K562 (cell line): ENCODE measurements around the gene EHBP1L1. TPM values are rescaled to one million over a fixed set of nuclear protein-coding genes. Genes with fewer than 3 reads are reported as not detected.

Experiments
- ATAC-seq: fragments of 200-7000 bp; cut with Tn5 transposase; 3 replicates; pipeline ENCODE4 v1.9.1; 2020; ENCODE audit warnings: moderate library complexity
- BruUV-seq: library from RNA; stranded (reverse); fragments of 400-500 nt; replicated peaks from 2 replicates; lab custom pipeline; 2021; lab: Mats Ljungman, UMichigan
- CTCF ChIA-PET: fragments of 300-600 bp; formaldehyde crosslinking; extraction: SDS; loops from one replicate; lab custom pipeline; 2021; ENCODE audit warnings: low intra/inter-chr PET ratio; lab: Yijun Ruan, JAX
- POLR2A ChIA-PET: fragments of 300-600, 350-650 bp; sonication (Branson Sonifier 250); formaldehyde crosslinking; extraction: SDS; loops from one replicate; lab custom pipeline; 2021; ENCODE audit warnings: antibody characterized with exemption, inconsistent platforms; lab: Yijun Ruan, JAX
- DNase-seq, 4 experiments: peaks; one replicate each; pipeline versions ENCODE4 v3.0.0 to v3.0.0-alpha.2; 2011 to 2018; ENCODE audit warnings: low spot score in 3 of 4, mixed read lengths in 3 of 4; ENCODE audit errors: extremely low read depth in 1 of 4
- FAIRE-seq: peaks from 2 replicates; lab custom pipeline; 2011; peaks lifted over from hg19 to GRCh38; lab: Jason Lieb, UNC
- H2AFZ ChIP-seq: 2 replicates; pipeline ENCODE4 v1.6.0; 2011; ENCODE audit warnings: low read depth, low read length, control low read depth, inconsistent platforms
- H3K27ac ChIP-seq: fragments of 200-600 bp; 3 replicates; pipeline ENCODE4 v1.8.0; 2011; ENCODE audit warnings: low read depth, mild to moderate bottlenecking, control low read depth, inconsistent platforms, low read length, moderate library complexity, mixed read lengths; ENCODE audit errors: extremely low read depth
- H3K27me3 ChIP-seq, 2 experiments: fragments of 300-600 bp in 1 of 2; 2 replicates in 1 of 2; 3 replicates in 1 of 2; pipeline versions ENCODE4 v1.6.0 to v1.8.0; 2011; ENCODE audit warnings: inconsistent platforms in 2 of 2, low read length in 2 of 2, mild to moderate bottlenecking in 1 of 2, mixed read lengths in 1 of 2, moderate library complexity in 1 of 2; ENCODE audit not compliant: control insufficient read depth in 2 of 2, insufficient read depth in 2 of 2
- H3K36me3 ChIP-seq: fragments of 300-600 bp; 3 replicates; pipeline ENCODE4 v1.8.0; 2011; ENCODE audit warnings: mild to moderate bottlenecking, low read length, inconsistent platforms; ENCODE audit not compliant: control insufficient read depth, insufficient read depth
- H3K4me1 ChIP-seq, 2 experiments: fragments of 200-600 bp in 1 of 2; replicated peaks in 1 of 2; 2 replicates in 1 of 2; 3 replicates in 1 of 2; pipeline versions ENCODE4 v1.5.1 to v1.8.0; 2011; ENCODE audit warnings: inconsistent platforms in 2 of 2, low read length in 2 of 2, mild to moderate bottlenecking in 1 of 2, mixed read lengths in 1 of 2, moderate library complexity in 1 of 2; ENCODE audit not compliant: control insufficient read depth in 2 of 2, insufficient read depth in 2 of 2
- H3K4me2 ChIP-seq: 2 replicates; pipeline ENCODE4 v1.6.1; 2011; ENCODE audit warnings: low read length, control low read depth, inconsistent platforms, mixed read lengths; ENCODE audit not compliant: insufficient read depth
- H3K4me3 ChIP-seq: fragments of 200-600 bp; sonication (generic), shearing (Covaris generic); 2 replicates; pipeline ENCODE4 v1.5.1; 2016; ENCODE audit warnings: control low read depth, inconsistent platforms
- H3K79me2 ChIP-seq: fragments of 200-600 bp; 3 replicates; pipeline ENCODE4 v1.8.0; 2011; ENCODE audit warnings: low read length, inconsistent platforms; ENCODE audit not compliant: control insufficient read depth, insufficient read depth
- H3K9ac ChIP-seq, 2 experiments: 2 replicates each; pipeline versions ENCODE4 v1.6.0 to v1.6.1; 2011; ENCODE audit warnings: low read depth in 2 of 2, low read length in 2 of 2, control low read depth in 1 of 2, inconsistent platforms in 1 of 2, mild to moderate bottlenecking in 1 of 2, mixed read lengths in 1 of 2; ENCODE audit not compliant: insufficient read depth in 1 of 2
- H3K9me1 ChIP-seq: one replicate; pipeline ENCODE4 v1.6.0; 2011; ENCODE audit warnings: inconsistent platforms, mild to moderate bottlenecking, low read length, moderate library complexity; ENCODE audit not compliant: control insufficient read depth, insufficient read depth
- H3K9me3 ChIP-seq: replicated peaks from 2 replicates; pipeline ENCODE4 v1.5.1; 2011; ENCODE audit warnings: low read depth, low read length, inconsistent platforms; ENCODE audit not compliant: control insufficient read depth, insufficient read depth
- H4K20me1 ChIP-seq: replicated peaks from 2 replicates; pipeline ENCODE4 v1.6.1; 2011; ENCODE audit warnings: low read length, inconsistent platforms, mixed read lengths; ENCODE audit not compliant: control insufficient read depth, insufficient read depth
- EGR1 ChIP-seq: fragments of 450-650 bp; conservative IDR thresholded peaks from 2 replicates; pipeline ENCODE4 v1.6.1; 2017; ENCODE audit warnings: mild to moderate bottlenecking
- EP400 ChIP-seq: fragments of 450-650 bp; IDR thresholded peaks from 2 replicates; pipeline ENCODE4 v1.6.1; 2017; ENCODE audit warnings: antibody characterized with exemption, mild to moderate bottlenecking, moderate library complexity
- ERF ChIP-seq: fragments of 450-650 bp; formaldehyde crosslinking; IDR thresholded peaks from 2 replicates; pipeline ENCODE4 v1.4.0; 2020; ENCODE audit warnings: mild to moderate bottlenecking, mixed read lengths
- GATAD2B ChIP-seq: fragments of 450-650 bp; IDR thresholded peaks from 2 replicates; pipeline ENCODE4 v1.6.1; 2017; ENCODE audit warnings: mild to moderate bottlenecking, borderline replicate concordance
- GTF2A2 ChIP-seq: IDR thresholded peaks from 2 replicates; pipeline ENCODE4 v1.6.1; 2016; ENCODE audit warnings: mild to moderate bottlenecking, missing genetic modification characterization, missing compliant biosample characterization
- LARP7 ChIP-seq: fragments of 450-650 bp; IDR thresholded peaks from 2 replicates; pipeline ENCODE4 v1.6.1; 2016
- NFIC ChIP-seq: fragments of 450-650 bp; IDR thresholded peaks from 2 replicates; pipeline ENCODE4 v1.6.1; 2017; ENCODE audit warnings: mild to moderate bottlenecking, inconsistent platforms
- POLR2G ChIP-seq: fragments of 200-400 bp; formaldehyde crosslinking; IDR thresholded peaks from 2 replicates; pipeline ENCODE4 v1.6.1; 2017; ENCODE audit warnings: low read depth, mild to moderate bottlenecking, antibody characterized with exemption, low read length, moderate library complexity
- RBFOX2 ChIP-seq: fragments of 200-400 bp; formaldehyde crosslinking; IDR thresholded peaks from 2 replicates; pipeline ENCODE4 v1.6.1; 2017; ENCODE audit warnings: low read depth, mild to moderate bottlenecking, low read length, moderate library complexity
- RBM22 ChIP-seq: fragments of 200-400 bp; formaldehyde crosslinking; IDR thresholded peaks from 2 replicates; pipeline ENCODE4 v1.6.1; 2018; ENCODE audit warnings: low read length, low read depth; ENCODE audit not compliant: poor library complexity, severe bottlenecking
- ZNF24 ChIP-seq: fragments of 450-650 bp; IDR thresholded peaks from 2 replicates; pipeline ENCODE4 v1.6.1; 2016
- WGBS: fragments of 100-300 bp; shearing (Covaris generic); methylation state at CpG from one replicate; pipeline ENCODE4 v1.1.6; 2016; ENCODE audit warnings: low coverage, mixed read lengths; ENCODE audit not compliant: insufficient coverage; ENCODE audit errors: missing lambda C conversion rate; 5-methylcytosine and 5-hydroxymethylcytosine counted together
- in situ Hi-C: fragments of 300-500 bp; cut with MboI; formaldehyde crosslinking; loops from 4 replicates; pipeline ENCODE4 v1.15.0; 2018; ENCODE audit warnings: inconsistent platforms, mixed read lengths
- intact Hi-C: fragments of 100-400 bp; cut with micrococcal nuclease; formaldehyde crosslinking; loops from 2 replicates; pipeline ENCODE4 v1.14.2; 2022
- polyA plus RNA-seq, 8 experiments: library from polyadenylated mRNA; depleted of rRNA in 4 of 8; stranded (reverse) in 5 of 8; unstranded in 3 of 8; fragments of >200 nt; fragmentation: Nextera tagmentation in 2 of 8; fragmentation: Illumina TruSeq in 1 of 8; extraction: Ambion mirVana in 2 of 8; extraction: Trizol in 1 of 8; gene quantifications; 2 replicates each; pipeline versions ENCODE4 v1.2.1 to v1.2.3, GENCODE V29; 2011 to 2014; ENCODE audit warnings: inconsistent platforms in 1 of 8, missing spikeins in 1 of 8
- total RNA-seq, 7 experiments: library from RNA; depleted of rRNA in 6 of 7; stranded (reverse); fragments of >200 nt in 6 of 7; fragmentation: Illumina TruSeq in 2 of 7; extraction: Trizol in 2 of 7; gene quantifications; 2 replicates each; pipeline versions ENCODE4 v1.2.1 to v1.2.3, GENCODE V29; 2011 to 2021; ENCODE audit warnings: low replicate concordance in 1 of 7
- TF ChIP-seq, protein P1 (sequence below): fragments of 250-450 bp; sonication (Bioruptor Pico); IDR thresholded peaks from 2 replicates; pipeline ENCODE4 v1.5.0; 2020; ENCODE audit warnings: mild to moderate bottlenecking, borderline replicate concordance

EHBP1L1 gene
- total and polyA plus RNA-seq, 9 of the 15 experiments (the other 6 are each of a cell fraction or from before 2014, with no cell fraction given), result 0.03 to 87.1 (median 26.3) TPM

DNA sequence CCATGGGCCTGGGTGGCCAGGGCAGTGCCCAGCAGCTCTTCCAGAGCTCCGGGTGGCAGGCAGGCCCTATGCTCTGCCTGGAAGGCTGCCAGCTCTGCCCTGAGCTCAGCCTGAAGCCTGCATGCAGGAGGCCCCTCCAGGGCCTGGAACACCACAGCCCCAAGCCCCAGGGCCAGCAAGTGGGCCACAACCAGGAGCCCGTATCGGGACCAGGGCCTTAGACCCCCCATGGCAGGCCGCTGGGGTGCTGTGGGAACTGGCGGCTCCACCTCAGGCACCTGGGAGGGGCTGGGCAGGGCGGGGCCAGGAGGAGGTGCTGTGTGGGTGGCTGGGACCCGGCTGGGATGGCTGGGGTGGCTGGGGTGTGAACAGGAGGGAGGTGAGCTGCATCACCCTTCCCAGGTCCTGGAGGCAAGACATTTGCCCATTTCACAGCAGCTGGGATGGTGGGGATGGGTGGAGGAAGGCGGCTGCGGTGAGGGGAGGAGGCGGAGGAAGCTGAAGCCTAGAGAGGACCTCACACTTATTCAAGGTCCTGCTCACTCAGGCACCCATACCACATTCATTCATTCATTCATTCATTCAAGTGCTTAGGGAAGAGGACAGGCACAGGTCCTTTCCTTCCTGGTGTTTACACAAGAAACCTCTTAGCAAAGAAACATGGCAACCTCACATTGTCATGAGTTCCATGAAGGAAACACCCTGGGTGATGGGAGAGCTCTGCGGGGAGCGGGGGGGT, 19.9 kb downstream of the EHBP1L1 start, which contains the start of gene KCNK7:
KCNK7 (minus strand) TSS at position 258 of the 739 bp plus-strand sequence; CDS start at position 230, 28 bp downstream.
- H3K36me3 ChIP-seq, result peaks cover 39% of the 10 kb centered on the region; the same call in 1 of the 3 replicates
- H3K4me3 ChIP-seq, result no peak within 1 kb of the TSS
- in situ Hi-C loops (no loop called here), intact Hi-C loops (no loop called here)
- H3K9ac ChIP-seq, result peak within 1 kb of the TSS in 1 of 2 experiments; percentile 82; a peak in 2 of 4 replicates
- FAIRE-seq, result peak; percentile 54
- H3K27ac ChIP-seq, result no peak within 1 kb of the TSS
- 35% methylated on average over 8 of the region's 12 CpGs for WGBS
- H3K9me3 ChIP-seq, result no peaks in the 10 kb centered on the region
- no peak within 1 kb of the TSS for H2AFZ ChIP-seq
- H3K79me2 ChIP-seq, result no peaks in the 10 kb centered on the region
- no peak within 1 kb of the TSS for H3K4me2 ChIP-seq
- ATAC-seq, result peak; percentile 64
- POLR2A ChIA-PET, result interaction anchor here (0.6 to 3.4 kb wide), 11 partner anchors 8 to 556 kb away, joined by 3 to 17 read pairs (median 4); partner anchors contain the start of genes MALAT1 and PCNX3
- H3K4me1 ChIP-seq, result peaks cover 6 to 47% of the 10 kb centered on the region in 2 experiments; a peak in 4 of 5 replicates
- TF ChIP-seq ERF, result no peak
- TF ChIP-seq ZNF24, result peak; percentile 95
- TF ChIP-seq NFIC, result peak; percentile 74
- no peak for TF ChIP-seq GTF2A2 (tag)
- peak; percentile 36; the same call in 1 of the 2 replicates for TF ChIP-seq RBFOX2
- peak; percentile 31; the same call in 1 of the 2 replicates for TF ChIP-seq EGR1
- TF ChIP-seq, protein P1, sequence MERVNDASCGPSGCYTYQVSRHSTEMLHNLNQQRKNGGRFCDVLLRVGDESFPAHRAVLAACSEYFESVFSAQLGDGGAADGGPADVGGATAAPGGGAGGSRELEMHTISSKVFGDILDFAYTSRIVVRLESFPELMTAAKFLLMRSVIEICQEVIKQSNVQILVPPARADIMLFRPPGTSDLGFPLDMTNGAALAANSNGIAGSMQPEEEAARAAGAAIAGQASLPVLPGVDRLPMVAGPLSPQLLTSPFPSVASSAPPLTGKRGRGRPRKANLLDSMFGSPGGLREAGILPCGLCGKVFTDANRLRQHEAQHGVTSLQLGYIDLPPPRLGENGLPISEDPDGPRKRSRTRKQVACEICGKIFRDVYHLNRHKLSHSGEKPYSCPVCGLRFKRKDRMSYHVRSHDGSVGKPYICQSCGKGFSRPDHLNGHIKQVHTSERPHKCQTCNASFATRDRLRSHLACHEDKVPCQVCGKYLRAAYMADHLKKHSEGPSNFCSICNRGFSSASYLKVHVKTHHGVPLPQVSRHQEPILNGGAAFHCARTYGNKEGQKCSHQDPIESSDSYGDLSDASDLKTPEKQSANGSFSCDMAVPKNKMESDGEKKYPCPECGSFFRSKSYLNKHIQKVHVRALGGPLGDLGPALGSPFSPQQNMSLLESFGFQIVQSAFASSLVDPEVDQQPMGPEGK (CRISPR knock-in tag), result no peak
- TF ChIP-seq POLR2G, result peak; percentile 76
- TF ChIP-seq RBM22, result peak; percentile 40
- no peak for TF ChIP-seq EP400
- TF ChIP-seq LARP7, result no peak
- no peak for TF ChIP-seq GATAD2B
- peak; percentile 51 to 73 (median 68) for DNase-seq
- no peaks in the 10 kb centered on the region for H3K9me1 ChIP-seq
- no peaks in the 10 kb centered on the region for H3K27me3 ChIP-seq
- H4K20me1 ChIP-seq, result no peaks in the 10 kb centered on the region
- CTCF ChIA-PET, result no interaction called here
- BruUV-seq, result no TSS peak
